ENCODE measurements around the gene CA9.
A peak's percentile ranks its signal among the peaks of the same experiment; 100 is the strongest.
"Not testable (repeated sequence)": the region's sequence is repeated elsewhere in the genome, so short reads cannot be mapped to it uniquely, and the experiment has no call there.

Gene CA9

DNA sequence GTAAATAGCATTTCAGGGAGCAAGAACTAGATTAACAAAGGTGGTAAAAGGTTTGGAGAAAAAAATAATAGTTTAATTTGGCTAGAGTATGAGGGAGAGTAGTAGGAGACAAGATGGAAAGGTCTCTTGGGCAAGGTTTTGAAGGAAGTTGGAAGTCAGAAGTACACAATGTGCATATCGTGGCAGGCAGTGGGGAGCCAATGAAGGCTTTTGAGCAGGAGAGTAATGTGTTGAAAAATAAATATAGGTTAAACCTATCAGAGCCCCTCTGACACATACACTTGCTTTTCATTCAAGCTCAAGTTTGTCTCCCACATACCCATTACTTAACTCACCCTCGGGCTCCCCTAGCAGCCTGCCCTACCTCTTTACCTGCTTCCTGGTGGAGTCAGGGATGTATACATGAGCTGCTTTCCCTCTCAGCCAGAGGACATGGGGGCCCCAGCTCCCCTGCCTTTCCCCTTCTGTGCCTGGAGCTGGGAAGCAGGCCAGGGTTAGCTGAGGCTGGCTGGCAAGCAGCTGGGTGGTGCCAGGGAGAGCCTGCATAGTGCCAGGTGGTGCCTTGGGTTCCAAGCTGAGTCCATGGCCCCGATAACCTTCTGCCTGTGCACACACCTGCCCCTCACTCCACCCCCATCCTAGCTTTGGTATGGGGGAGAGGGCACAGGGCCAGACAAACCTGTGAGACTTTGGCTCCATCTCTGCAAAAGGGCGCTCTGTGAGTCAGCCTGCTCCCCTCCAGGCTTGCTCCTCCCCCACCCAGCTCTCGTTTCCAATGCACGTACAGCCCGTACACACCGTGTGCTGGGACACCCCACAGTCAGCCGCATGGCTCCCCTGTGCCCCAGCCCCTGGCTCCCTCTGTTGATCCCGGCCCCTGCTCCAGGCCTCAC, at the start of gene CA9:
CA9 (plus strand) TSS at position 797 of the 893 bp plus-strand sequence; CDS start at position 829, 32 bp downstream.
- ATAC-seq, result no peak

DNA sequence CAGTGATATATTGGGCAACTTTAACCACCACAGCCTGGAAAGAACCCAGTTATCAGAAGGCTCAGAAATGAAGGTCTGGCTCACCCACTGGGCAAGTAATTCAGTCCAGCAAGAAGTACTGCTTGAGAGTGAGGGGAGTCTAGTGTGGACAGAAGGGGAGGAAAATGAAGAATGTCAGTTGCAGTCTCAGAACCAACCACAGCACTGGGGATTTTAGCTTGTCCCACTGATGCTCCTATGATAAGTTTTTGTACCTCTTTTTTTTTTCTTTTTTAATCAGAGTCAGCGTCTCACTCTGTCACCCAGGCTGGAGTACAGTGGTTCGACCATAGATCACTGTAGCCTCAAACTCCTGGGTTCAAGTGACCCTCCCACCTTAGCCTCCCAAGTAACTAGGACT, 46.2 kb upstream of the CA9 start:
- no peak for ATAC-seq

DNA sequence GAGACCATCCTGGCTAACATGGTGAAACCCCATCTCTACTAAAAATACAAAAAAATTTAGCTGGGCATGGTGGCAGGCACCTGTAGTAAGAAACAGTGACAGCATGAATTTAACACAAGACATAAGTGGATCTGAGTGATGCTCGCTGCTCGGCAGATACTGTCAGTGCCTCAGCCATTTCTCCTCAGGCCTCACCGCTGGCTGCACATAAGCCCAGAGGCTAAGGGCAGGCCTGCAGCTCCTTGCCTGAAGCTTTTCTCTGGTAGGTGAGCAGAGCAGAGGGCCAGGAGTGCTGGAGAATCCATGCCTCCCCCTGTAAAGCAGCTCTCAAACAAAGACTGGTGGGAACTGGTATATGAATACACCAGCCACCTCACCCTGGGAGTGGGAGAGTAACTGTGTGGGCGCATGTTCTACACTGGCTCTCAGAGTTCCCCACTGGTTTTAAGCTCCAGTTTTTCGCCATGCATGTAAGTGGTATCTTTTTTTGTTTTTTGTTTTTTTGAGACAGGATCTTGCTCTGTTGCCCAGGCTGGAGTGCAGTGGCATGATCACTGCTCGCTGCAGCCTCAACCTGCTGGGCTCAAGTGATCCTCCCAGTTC, 45.2 kb upstream of the CA9 start:
- no peak for ATAC-seq

DNA sequence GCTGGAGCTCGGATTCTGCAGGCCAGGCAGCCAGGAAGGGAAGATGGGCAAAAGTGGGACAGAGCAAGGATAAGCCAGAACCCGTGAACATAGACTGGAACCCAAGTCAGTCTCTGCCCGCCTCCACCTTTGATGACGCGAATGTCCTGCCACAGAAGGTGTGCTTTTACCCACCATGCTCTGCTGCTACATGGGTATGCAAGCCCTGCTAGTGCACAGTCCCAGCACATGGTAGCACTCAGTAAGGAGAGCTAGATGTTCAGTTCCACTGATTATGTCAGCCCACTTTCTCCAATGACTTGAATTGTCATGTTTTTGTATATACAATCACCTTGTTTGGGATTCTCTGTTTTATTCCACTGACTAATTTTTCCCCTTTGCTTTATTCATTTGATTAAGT, 44.1 kb upstream of the CA9 start:
- ATAC-seq, result no peak

DNA sequence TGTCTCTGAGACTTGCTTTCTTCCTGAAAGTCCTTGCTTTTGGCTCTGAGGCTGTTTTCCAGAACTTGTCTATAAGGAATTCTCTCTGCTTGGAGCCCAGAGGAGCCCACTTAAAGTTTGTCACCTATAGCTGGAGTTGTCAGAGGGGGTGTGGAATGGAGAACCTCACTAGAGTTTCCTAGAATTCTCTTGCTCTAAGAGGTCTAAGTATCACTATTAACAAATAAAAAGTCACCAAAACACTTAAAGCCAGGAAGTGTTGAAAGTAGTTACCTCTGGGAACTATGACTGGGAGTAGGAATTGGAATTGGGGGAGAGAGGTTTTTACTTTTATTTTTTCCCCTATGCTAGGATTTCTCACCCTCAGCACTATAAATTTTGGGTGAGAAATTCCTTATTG, 38.0 kb upstream of the CA9 start:
- no peak for ATAC-seq

DNA sequence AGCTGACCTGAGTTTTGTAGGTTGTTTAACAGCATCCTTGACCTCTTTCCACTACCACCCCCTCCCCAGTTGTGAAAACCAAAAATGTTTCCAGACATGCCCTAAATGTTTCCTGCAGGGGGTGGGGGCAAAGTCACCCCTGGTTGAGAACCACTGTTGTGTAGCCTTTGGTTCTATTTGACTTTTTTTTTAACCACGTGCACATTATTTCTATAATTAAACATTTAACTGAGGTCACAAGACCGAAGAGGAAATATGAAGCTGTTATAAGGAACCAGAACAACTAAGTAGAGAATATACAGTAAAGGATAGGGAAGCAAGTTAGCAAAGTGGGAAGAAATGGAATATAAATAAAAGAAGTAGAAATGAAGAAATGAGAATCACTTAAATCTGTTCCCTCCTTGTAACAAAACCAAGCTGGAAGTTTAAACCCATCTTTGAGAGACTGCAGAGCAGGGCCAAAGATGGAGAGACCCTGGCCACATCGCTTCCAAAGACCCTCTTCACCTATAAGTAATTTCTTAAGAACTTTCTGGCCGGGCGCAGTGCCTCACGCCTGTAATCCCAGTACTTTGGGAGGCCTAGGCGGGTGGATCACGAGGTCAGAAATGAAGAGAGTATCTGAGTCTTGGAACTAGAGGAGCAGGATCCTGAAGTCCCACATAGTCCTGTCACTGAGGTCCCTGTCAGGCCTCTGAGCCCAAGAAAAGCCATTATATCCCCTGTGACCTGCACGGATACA, 37.4 kb upstream of the CA9 start:
- no peak for ATAC-seq

DNA sequence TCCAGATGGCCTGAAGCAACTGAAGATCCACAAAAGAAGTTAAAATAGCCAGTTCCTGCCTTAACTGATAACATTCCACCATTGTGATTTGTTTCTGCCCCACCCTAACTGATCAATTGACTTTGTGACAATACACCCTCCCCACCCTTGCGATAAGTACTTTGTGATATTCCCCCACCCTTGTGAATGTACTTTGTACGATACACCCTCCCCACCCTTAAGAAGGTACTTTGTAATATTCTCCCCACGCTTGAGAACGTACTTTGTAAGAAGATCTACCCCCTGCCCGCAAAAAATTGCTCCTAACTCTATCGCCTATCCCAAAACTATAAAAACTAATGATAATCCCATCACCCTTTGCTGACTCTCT, 36.9 kb upstream of the CA9 start:
- not testable (repeated sequence) for ATAC-seq

DNA sequence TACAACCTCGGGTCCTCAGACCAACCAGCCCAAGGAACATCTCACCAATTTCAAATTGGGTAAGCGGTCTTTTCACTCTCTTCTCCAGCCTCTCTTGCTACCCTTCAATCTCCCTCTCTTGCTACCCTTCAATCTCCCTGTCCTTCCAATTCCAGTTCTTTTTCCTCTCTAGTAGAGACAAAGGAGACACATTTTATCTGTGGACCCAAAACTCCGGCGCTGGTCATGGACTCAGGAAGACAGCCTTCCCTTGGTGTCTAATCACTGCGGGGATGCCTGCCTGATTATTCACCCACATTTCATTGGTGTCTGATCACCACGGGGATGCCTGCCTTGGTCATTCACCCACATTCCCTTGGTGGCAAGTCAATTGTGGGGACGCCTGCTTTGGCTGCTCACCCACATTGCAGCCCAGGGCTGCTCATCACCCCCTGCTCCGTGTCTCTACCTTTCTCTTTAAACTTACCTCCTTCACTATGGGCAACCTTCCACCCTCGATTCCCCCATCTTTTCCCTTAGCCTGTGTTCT, 36.2 kb upstream of the CA9 start:
- ATAC-seq, result not testable (repeated sequence)

DNA sequence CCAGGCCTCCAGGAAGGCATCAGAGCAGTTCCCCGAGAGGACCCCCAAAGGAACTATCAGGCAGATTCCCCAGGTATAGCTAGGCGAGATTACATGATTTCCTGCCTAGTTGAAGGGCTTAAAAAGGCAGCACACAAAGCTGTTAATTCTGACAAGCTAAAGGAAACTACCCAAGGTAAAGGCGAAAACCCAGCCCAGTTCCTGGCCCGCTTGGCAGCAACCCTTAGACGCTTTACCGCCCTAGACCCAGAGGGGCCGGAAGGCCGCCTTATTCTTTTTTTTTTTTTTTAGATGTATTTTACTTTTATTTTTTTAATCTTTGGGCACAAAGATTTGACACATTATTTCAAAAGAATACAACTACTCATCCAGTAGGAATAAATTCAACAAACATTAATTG, 35.0 kb upstream of the CA9 start:
- not testable (repeated sequence) for ATAC-seq

DNA sequence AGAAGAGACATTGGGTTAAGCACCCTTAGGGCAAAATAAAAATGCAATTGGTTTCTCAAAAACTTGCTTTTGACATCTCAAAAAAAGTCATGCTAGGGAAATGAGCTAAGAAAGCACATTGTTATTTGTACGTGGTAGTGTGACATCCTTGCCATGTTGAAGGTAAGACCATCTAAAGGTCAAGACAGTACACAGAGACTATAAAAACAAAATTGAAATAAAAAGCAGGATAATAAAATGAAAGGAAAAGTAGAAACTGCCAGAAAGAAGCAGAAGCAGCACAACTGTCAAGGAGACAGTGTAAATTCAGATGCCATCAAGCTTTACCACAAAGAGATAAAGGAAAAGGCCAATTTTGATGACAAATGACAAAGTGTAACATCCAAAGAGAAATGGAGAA, 34.5 kb upstream of the CA9 start:
- ATAC-seq, result peak; percentile 58 to 70

DNA sequence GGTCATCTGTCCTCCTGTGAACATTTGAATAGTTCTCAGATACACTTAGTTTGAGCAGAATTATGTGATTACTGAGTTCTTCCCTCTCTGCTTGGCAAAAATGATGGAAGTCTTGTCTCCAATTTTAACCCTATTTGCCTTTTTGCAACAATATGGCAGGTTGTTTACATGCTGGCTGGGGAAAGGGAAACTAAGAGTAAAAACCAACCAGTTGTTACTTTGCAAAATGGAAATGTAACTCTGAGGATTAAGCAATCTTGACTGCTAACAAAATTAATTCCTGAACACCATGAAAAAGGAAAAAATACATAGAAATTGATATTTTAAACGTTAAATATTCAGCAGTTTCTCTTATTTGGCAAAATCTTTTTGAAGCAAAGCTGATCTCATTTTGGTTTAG, 34.1 kb upstream of the CA9 start:
- no peak for ATAC-seq

DNA sequence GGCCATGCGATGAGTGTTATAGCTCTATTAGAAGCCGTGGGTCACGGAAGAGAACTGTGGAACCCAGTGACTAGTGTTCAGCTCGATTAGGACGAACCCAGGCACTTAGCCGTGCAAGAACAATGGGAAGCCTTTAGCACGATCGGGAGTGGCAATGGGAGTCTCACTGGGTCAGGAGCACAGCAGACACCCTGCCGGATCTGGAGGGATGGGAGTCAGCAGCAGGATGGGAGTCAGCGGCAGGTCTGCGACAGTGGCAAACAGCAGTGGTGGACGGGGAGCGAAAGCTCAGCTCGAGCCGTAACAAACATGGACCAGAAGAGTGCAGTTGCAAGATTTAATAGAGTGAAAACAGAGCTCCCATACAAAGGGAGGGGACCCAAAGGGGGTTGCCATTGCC, 33.3 kb upstream of the CA9 start:
- ATAC-seq, result not testable (repeated sequence)

DNA sequence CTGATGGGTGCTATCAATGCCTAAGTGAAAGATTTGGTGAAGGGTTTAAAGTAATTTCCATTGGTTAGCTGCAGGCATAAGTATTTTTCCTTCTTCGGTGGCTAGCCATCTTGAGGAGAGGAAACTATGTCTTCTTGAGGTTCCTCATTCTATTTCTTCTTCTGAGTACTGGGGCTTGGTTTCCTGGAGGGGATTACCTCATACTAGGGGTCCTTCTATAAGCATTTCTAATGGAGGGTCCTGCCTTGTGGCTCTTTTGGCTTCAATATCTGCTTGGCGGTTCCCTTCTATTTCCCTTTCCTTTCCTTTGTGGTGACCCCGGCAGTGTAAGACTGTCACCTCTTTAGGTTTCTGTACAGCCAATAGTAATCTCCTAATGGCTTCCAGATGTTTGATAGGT, 32.2 kb upstream of the CA9 start:
- ATAC-seq, result not testable (repeated sequence)

DNA sequence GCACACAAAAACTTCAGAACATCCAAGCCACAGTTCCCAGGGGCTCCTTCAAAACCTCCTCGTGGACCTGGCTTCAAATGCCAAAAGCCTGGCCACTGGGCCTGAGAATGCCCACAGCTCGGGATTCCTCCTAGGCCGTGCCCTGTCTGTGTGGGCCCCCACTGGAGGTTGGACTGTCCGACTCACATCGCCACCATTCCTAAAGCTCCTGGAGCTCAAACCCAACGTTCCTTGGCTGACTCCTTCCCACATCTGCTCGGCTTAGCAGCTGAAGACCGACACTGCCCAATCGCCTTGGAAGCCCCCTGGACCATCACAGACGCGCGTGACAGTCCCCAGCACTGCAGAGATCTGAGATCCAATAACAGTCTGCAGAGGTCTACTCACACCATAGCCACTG, 30.7 kb upstream of the CA9 start:
- ATAC-seq, result no peak

DNA sequence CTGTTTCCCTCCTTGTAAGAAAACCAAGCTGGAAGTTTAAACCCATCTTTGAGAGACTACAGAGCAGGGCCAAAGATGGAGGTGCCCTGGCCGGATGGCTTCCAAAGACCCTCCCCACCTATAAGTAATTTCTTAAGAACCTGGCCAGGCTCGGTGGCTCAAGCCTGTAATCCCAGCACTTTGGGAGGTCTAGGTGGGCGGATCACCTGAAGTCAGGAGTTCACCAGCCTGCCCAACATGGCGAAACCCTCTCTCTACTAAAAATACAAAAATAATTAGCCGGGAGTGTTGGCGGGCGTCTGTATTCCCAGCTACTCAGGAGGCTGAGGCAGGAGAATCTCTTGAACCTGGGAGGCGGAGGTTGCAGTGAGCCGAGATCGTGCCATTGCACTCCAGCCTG, 28.0 kb upstream of the CA9 start:
- not testable (repeated sequence) for ATAC-seq

DNA sequence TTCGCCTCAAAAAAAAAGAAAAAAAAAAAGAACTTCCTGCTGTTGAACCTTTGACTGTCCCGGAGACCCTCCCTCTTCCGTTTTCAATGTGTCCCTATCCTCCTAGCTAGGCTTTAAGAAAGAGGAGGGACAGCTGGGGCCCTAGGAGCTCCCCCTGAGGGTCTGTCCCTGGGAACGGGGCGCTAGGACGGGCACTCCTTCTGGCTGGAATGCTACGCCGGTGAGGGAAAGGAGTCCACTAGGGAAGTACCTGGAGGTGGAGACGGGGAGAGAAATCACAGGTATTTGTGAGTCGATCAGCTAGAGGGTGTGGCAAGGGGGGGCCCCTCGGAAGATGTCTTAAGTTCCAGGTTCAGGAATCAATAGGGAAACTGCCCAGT, 27.6 kb upstream of the CA9 start:
- ATAC-seq, result no peak

DNA sequence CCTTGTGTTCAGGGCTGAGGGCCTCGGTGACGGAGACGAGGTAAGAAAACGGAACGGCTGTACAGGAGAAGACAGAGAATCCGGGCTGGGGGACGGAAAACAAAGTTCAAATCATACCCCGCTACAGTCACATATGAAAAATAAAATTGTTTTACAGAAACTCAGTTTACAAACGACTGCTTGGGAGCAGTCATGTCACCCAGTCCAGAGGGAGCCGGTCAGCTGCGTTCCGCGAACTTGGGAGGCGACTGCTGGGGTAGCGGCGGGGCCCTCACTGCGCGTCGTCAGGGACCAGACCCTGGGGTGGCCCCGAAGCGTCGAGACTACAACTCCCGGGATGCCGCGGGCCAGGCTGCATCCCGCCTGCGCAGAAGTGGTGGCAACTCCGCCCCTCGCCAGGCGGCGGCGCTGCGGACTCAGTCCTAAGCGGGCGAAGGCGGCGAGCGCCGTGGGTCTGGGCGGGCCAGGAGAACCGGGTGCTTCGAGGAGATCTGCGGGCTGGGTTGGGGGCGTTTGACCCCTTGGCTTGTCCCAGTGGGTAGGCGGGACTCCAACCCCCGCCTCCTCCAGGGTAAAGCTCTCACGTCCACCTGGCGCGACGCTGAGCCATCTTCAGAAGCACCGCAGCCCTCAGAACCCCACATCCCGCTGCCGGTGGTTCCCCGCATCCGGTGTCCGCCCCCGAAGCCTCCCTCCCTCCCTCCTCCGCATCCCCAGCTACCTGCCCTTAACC, 27.0 kb upstream of the CA9 start:
- peak; percentile 88 to 90 for ATAC-seq

DNA sequence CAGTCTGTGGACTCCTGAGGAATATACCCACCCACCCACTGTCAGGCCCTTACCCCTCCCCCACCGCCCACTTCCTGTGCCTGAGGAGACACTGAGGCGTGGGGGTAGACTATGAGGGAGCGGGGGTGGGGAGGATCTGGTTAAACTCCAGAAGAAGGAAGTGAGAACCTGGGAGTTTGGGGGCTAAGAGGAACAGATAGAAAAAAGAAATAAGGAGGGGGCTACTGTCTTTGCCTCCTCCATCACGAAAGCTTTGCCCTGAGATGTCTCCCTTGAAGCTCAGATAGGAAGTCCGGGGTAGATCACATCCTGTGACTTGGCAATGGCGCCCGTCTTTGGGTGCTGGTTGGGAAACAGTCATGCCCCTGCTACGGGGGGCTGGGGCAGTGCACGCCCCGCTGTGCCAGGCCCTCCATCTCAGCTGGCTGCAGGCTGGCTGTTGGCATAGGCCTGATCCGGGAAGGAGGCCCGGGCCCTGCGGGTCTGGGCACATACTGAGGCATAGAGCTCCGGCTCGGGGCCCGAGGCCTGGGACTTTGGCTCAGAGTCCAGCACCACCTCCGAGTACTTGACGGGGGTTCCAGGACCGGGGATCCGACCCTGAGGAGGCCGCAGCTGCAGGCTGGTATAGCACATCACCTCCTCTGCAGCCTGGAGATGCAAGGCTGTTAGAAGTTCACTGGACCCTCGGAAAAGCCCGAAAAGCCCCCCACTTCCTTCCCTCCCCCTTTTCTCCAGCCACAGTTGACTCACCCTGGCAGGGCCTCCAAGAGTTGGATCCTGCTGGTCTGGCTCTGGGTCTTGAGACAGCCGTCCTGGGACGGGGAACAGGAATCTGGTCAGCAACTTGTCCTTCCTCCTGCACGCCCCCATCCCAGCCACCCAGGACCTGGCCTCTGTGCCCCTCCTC, 24.0 kb upstream of the CA9 start:
- ATAC-seq, result no peak

DNA sequence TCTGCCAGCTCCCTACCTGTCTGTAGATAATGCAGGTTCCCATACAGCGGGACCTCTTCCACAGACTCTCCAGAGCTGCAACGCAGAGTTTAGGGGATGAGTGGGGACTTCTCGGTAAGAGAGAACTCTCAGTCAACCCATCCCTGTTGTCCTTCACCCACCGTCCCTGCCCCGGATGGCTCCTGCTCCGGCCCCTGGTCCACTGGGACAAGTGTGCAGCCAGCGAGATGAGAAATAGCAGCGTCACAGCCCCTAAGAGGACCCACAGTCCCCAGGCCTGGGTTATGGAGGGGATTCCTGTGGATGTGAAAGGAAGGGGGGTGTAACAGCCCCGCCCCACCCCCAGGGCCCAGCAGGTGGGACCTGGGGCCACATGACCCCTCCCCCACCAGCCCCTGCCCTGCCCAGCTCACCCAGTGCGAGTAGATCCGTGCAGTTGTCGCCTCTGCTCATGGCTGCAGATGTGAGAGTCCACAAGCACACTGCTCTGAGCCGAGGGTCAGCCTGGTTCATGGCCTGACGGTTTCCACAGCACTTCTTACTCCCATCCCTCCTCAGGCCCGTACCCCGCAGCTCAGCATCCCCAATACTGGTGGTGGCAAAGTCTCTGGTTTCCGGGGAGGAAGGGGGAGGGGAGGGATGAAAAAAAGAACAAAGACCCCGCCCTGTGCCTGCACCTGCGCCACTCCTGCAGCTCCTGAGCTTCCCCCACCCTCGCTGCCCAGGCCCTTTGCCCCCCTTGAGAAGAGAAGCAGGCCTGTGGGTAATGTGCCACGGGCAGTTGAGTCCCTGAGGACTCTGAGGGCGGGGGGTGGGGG, 23.2 kb upstream of the CA9 start, which contains the start of gene SIT1:
SIT1 (minus strand) TSS at position 591 of the 818 bp plus-strand sequence; CDS start at position 513, 78 bp downstream.
- no peak for ATAC-seq

Data from activated CD4-positive, CD25-positive, alpha-beta regulatory T cell treated with anti-CD3 and anti-CD28 coated beads, Interleukin-2, amount 50 U/mL, for 24 hours (primary cell).